Measurements from ENCODE around the gene ELMO3.

- no peak for TF ChIP-seq POLR2A (IDR thresholded peaks at IDR 0.05)
- no peak for TF ChIP-seq CTCF (IDR thresholded peaks at IDR 0.05)
Measured at GRCh38 chr16:67167588-67167987, 31.3 kb upstream of the ELMO3 start.

All from ovary (tissue), 3 donors.